Measurements from ENCODE around the gene RNF183. TPM values are rescaled to one million over a fixed set of nuclear protein-coding genes. Genes with fewer than 3 reads are reported as not detected.
"Not testable (repeated sequence)": the region's sequence is repeated elsewhere in the genome, so short reads cannot be mapped to it uniquely, and the experiment has no call there.

RNF183 gene
- polyA plus RNA-seq, 12 donors = 0.18 to 0.45 (median 0.39) TPM; not detected in 8

- no peak for DNase-seq
Observed at GRCh38 chr9:113317777-113318176, 14.6 kb upstream of the RNF183 start.

- no peak for DNase-seq
Observed at GRCh38 chr9:113316030-113316429, 12.9 kb upstream of the RNF183 start.

DNA sequence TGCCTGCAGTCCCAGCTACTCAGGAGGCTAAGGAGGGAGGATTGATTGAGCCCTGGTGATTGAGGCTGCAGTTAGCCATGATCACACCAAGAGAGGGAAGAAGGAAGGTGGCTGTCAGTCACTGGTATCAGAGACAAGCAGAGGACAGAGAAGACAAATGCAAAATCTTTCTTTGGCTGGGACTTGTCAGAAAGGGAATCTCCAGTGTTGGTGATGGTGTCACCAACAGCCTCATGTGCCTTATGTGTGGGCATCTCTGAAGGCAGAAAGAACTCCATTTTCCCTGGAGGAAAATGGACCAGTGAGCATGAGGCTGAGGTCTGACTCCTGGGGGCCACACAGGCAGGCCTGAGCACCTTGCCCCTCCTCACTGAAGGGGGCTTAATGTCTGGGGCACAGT is 12.1 kb upstream of the RNF183 start:
- DNase-seq = no peak

DNA sequence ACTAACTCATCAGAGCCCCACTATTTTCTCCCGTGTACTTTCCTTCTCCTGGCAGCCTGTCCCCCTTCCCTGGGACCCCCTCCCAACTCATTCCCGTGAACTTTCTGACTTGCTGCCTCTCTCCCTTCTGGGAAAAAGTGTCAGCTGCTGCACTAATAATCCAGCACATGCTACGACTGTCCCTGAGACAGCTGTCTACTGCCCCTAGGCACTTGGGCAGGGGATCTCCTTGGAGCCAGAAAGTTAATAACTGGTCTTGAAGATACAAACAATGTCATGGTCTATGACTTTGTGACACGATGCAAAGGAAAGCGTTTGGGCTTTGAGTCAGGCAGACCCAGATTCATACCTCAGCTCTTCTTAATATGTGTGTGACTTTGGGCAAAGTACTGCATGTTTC is 10.1 kb upstream of the RNF183 start:
- DNase-seq = no peak

DNA sequence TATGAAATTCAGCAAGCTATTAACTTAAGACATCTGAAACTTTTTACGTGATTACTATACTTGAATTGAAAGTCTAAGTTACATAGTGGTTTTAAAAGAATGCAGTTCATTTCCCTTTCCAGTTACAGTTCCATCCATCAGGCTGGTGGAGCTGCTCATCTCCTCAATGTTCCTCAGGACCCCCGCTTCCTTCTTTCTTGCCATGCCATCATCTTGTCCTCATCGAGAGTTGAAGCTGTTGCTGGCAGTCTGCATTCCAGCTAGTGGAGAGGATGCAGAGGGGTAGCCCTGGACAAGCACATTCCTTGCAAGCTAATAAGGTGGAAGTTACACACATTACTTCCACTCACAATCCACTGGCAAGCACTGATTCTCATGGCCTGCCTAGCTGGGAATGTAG is 8.8 kb upstream of the RNF183 start:
- no peak for DNase-seq

DNA sequence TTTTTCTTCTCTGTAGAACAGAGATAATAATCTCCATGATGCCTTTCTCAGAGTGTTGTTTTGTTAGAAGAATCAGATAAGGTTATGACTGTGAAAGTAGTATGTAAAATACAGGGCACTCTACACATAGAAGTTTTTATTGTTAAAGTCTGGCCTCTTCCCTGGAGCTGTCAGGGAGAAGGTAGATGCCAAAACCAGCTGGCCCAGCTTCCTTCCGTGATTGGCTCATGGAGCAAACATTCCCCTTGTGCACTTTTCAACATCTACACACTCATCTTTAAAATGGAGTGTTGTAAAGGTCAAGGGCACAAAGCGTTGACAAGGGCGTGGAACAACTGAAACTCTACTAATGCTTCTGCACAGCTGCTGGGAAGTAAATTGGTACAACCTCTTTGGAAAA is 7.4 kb upstream of the RNF183 start:
- DNase-seq = no peak

- DNase-seq = peak; percentile 29
Observed at GRCh38 chr9:113309204-113309813, 6.1 kb upstream of the RNF183 start.

DNA sequence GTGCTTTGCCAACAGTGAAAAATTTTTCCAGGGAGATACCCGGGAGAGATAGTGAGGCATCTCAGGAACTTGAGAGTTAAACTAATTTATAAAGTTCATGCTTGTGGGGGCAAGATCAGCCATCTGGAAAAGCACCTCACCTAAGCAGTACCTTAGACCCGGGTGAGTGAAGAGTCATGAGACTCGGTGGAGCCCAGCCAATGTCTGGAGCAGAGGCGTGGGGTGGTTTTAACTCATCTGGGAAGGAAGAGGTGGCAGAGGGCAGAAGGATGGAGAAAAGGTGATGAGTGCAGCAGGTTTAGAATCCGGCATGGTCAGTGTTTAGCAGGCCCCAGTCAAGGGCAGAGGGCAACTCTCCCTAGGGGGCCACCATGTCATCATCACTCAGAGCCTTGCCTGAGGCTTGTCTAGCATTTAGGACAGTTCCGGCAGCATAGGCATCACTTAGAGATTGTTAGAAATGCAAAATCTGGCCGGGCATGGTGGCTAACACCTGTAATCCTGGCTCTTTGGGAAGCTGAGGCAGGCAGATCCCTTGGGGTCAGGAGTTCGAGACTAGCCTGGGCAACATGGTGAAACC is 4.3 kb upstream of the RNF183 start:
- DNase-seq = no peak

DNA sequence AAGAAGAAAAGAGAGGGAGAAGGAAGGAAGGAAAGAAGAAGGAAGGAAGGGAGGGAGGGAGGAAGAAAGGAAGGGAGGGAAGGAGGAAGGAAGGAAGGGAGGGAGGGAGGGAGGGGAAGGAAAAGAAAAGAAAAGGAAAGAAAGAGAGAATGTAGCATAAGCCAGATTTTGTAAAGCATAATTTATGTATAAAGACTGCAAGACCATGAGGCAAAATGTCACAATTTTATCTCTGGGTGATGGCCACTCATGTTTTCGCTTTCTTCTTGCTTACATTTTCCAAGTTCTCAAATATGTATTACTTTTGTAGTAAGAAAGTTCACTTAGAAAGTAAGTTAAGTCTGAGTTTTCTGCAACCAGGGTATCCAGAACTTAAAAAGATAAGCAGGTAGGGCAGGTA is 3.4 kb upstream of the RNF183 start:
- DNase-seq = no peak

- no peak for DNase-seq
Observed at GRCh38 chr9:113301548-113301947, 1.6 kb downstream of the RNF183 start.

DNA sequence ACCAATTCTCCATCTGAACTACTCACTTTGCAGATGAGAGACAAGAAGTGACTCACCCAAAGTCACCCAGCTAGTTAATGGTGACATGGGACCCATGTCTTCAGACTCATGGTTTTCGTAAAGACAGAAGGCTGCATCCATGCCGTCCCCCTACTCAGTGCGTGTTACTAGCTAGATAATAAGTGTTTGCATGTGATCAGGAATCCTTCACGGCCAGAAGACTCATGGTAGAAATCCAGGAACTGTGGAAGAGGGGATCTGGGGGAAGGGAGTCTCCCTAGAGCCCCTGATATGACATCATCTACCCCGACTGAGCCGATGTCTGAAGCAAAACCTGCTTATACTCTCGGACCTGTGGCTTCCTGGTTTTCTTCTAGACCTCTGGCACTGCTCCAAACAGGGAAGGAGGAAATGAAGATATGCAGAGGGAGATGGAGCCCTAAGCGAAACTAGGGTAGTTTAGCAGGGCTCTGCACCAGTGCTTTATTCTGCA is 3.3 kb downstream of the RNF183 start:
- peak; percentile 31 for DNase-seq

DNA sequence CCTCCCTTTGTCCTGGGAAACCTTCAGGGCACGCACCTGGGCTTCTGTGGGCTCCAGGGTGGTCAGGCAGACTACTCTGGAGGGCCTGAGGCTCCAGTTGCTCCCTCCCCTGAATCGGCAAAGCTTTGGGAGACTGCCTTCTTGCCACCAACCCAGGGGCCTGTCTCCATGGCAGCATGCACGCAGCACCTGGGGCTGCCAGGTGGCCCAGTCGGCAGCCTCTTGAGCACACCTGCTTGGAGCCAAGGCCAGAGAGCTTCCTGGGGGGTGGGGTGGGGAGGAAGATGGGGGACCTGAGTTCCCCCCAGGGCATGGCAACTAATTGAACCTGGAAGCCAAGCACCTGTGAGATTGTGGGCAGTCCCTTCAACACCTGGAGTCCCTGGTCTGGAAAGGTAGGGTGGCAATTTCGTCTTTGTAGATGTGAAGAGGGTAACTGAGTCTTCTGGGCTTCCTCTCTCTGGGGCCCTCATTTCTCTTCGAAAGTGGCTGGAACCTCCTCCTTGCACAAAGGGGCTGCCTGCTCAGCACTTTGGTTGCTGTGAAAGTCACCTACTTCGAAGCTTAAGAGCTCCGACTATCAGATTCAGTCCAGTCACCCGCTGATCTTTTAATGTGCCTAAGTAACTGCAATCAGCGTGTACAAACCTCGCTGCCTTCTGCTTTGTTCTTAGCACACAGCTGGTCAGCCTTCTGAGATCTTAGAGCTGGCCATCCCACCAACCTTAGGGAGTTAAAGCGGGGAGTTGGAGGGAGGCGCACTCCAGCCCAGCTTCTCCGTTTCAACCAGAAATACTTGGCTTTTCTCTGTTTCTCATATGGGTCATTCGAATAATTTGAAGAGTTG is 4.0 kb downstream of the RNF183 start:
- no peak for DNase-seq

DNA sequence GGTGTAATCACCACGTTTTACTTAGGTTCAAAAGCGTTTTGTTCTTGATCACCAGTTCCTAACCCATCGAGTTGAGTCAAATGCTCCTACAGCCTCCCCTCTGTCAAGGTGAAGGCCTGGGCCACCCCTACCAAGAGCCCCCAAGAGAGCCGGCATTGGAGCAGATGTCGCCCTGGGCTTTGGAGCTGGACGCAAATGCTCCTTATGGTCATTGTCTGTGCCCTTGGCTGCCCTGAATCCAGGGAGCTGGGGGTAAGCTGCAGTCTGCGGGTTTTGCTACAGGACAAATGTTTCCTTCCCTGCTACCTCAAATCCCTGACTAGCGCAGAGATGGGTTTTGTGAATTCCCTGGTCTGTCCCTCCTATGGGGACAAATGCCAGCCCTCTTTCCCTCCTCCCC is 4.9 kb downstream of the RNF183 start:
- no peak for DNase-seq

DNA sequence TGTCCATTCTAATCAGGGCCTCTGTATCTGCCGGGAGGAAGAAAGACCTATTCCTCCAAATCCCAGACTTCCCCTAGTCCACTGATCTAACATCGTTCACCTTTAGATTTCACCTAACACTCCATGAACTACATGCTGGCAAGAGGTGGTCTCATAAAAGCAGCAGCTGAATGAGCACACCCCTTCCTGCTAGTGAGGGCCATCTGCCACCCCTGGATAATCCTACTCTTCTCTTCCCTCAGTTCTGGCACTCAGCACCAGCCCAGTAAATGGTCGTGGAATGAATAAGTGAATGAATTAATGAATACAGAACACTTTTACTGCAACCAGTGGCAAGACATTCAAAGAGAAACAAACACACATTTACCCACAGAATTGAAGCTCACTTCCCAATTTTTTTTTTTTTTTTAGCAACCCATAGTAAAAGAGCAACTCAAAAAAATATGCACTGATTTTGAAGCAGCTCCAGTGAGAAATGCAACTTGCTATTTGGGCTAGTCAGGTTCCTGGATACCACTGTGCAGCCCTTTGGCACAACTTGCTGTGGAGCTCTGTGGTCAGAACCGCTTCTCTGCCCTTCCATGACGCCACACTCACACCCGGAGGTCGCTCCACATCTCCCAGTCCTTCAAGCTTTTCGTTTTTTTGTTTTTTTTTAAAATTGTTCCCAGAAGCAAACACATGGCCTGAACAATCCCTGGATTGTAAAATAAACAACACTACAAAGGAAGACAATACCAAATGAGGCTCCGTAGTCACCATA is 6.2 kb downstream of the RNF183 start:
- no peak for DNase-seq

DNA sequence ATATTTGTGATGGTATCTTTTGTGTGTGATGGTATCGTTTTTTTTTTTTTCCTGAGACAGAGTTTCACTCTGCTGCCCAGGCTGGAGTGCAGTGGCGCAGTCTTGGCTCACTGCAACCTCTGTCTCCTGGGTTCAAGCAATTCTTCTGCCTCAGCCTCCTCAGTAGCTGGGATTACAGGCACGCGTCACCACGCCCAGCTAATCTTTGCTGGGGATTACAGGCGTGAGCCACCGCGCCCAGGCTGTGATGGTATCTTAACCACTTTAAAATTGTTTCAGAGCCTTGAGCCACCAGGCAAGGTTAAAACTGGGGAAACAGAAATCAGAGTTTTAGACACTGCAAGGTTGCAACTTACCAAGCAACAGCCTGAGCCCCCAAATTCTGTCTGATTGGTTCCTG is 6.9 kb downstream of the RNF183 start:
- not testable (repeated sequence) for DNase-seq

DNA sequence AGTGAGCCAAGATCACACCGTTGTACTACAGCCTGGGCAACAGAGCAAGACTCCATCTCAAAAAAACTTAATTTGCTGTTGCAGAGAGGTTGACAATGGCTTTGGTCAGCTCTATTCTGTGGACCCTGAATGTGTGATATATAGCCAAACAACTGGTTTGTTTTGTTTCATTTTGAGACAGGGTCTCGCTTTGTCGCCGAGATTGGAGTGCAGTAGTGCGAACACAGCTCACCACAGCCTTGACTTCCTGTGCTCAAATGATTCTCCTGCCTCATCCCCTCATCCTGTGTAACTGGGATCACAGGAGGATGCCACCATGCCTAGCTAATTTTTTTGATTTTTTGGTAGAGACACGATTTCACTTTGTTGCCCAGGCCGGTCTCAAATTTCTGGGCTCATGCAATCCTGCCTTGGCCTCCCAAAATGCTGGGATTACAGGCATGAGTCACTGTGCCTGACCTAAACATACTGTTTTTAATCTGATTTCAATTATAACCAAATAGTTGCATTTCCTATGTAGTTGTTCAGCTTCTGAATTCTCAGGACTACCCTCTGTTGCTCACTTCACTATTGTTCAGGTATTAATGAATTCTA is 9.8 kb downstream of the RNF183 start:
- DNase-seq = no peak

DNA sequence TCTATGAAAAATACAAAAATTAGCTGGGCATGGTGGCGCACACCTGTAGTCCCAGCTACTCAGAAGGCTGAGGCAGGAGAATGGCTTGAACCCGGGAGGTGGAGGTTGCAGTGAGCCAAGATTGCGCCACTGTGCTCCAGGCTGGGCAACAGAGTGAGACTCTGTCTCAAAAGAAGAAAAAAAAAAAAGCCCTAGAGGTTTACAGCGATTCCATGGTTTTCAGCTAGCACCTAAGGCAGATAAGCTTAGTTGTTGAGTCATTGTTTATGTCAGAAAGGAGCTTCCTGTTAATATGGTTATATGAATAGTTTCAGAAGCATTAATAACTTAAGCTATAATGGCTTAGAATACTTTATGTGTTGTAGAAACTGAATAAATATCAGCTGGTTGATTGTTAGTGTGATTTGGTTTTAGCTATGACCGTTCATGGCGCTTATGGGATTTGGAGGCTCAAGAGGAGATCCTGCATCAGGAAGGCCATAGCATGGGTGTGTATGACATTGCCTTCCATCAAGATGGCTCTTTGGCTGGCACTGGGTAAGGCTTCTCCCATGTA is 13.0 kb downstream of the RNF183 start:
- no peak for DNase-seq

- no peak for DNase-seq
Observed at GRCh38 chr9:113289091-113289490, 14.1 kb downstream of the RNF183 start.

GRCh38 chr9:113281356-113281755 is 21.8 kb downstream of the RNF183 start:
- DNase-seq = no peak

DNA sequence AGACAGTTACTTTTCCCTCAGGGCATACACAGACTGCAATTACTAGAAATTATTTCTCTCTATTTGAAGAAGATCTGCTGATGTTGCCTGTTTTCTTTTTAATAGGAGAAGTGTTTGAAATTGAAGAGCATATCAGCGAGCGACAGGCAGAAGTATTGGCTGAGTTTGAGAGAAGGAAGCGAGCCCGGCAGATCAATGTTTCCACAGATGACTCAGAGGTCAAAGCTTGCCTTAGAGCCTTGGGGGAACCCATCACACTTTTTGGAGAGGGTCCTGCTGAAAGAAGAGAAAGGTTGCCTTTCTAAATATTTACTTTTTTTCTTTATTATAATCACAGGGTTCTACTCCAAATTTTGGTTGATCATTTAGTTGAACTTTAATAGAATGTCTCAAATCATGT is 24.3 kb downstream of the RNF183 start:
- no peak for DNase-seq

Measured in muscle of arm (tissue), 12 donors.